NT2/D1 (cell line): Measurements from ENCODE around the gene CAMK2A.

Source experiments
- DNase-seq: peaks from one replicate; pipeline ENCODE4 v3.0.0-alpha.2; 2011; ENCODE audit warnings: low read depth, low spot score
- H3K27me3 ChIP-seq: 2 replicates; pipeline ENCODE4 v1.6.0; 2011; ENCODE audit warnings: mild to moderate bottlenecking; ENCODE audit not compliant: insufficient read length, insufficient read depth
- H3K36me3 ChIP-seq: 2 replicates; pipeline ENCODE4 v1.6.1; 2011; ENCODE audit warnings: mild to moderate bottlenecking, low read length, mixed read lengths; ENCODE audit not compliant: insufficient read depth, insufficient read length
- H3K4me1 ChIP-seq: 2 replicates; pipeline ENCODE4 v1.5.1; 2011; ENCODE audit not compliant: insufficient read depth, insufficient read length
- H3K4me3 ChIP-seq: 2 replicates; pipeline ENCODE4 v1.5.1; 2011; ENCODE audit warnings: low read depth; ENCODE audit not compliant: insufficient read length
- H3K9ac ChIP-seq: 2 replicates; pipeline ENCODE4 v1.6.0; 2011; ENCODE audit warnings: low read depth; ENCODE audit not compliant: insufficient read length
- H3K9me3 ChIP-seq: 2 replicates; pipeline ENCODE4 v1.5.1; 2011; ENCODE audit warnings: mild to moderate bottlenecking, low read length; ENCODE audit not compliant: insufficient read depth
- SUZ12 ChIP-seq: IDR thresholded peaks from 2 replicates; pipeline ENCODE4 v1.6.1; 2011; ENCODE audit not compliant: insufficient read length, insufficient read depth; ENCODE audit errors: extremely low read depth
- YY1 ChIP-seq: IDR thresholded peaks from 2 replicates; pipeline ENCODE4 v1.6.1; 2011; ENCODE audit not compliant: insufficient read length, insufficient read depth
- ZNF274 ChIP-seq: IDR thresholded peaks from 2 replicates; pipeline ENCODE4 v1.6.1; 2011; ENCODE audit warnings: mild to moderate bottlenecking, low read depth, low read length

CAMK2A gene

GRCh38 chr5:150181766-150182545, 107.6 kb downstream of the CAMK2A start:
- TF ChIP-seq YY1 (no peak), ZNF274 (no peak), SUZ12 (no peak)
- DNase-seq: no peak
- Histone ChIP-seq H3K9me3 (no peaks in the 10 kb centered on the region), H3K9ac (no peak overlapping the region), H3K4me3 (no peak overlapping the region), H3K36me3 (no peaks in the 10 kb centered on the region), H3K27me3 (peaks cover 46% of the 10 kb centered on the region), H3K4me1 (peaks cover 10% of the 10 kb centered on the region)

GRCh38 chr5:150181027-150181426, 108.5 kb downstream of the CAMK2A start:
- Histone ChIP-seq H3K9me3 (no peaks in the 10 kb centered on the region), H3K27me3 (peaks cover 41% of the 10 kb centered on the region), H3K36me3 (no peaks in the 10 kb centered on the region), H3K4me1 (peaks cover 7% of the 10 kb centered on the region), H3K9ac (no peak overlapping the region), H3K4me3 (no peak overlapping the region)
- DNase-seq: no peak
- no peak for TF ChIP-seq ZNF274

GRCh38 chr5:150180241-150181026, 109.1 kb downstream of the CAMK2A start:
- H3K9me3 ChIP-seq: no peaks in the 10 kb centered on the region
- H3K4me3 ChIP-seq: no peak overlapping the region
- TF ChIP-seq SUZ12: no peak
- TF ChIP-seq ZNF274: no peak
- no peak for TF ChIP-seq YY1
- DNase-seq: no peak
- H3K9ac ChIP-seq: no peak overlapping the region
- no peaks in the 10 kb centered on the region for H3K36me3 ChIP-seq
- H3K27me3 ChIP-seq: peaks cover 43% of the 10 kb centered on the region
- peaks cover 4% of the 10 kb centered on the region for H3K4me1 ChIP-seq

GRCh38 chr5:150179019-150179620, 110.5 kb downstream of the CAMK2A start:
- H3K9ac ChIP-seq: no peak overlapping the region
- peaks cover 40% of the 10 kb centered on the region for H3K27me3 ChIP-seq
- H3K9me3 ChIP-seq: no peaks in the 10 kb centered on the region
- peaks cover 4% of the 10 kb centered on the region for H3K4me1 ChIP-seq
- no peaks in the 10 kb centered on the region for H3K36me3 ChIP-seq
- no peak for TF ChIP-seq SUZ12
- TF ChIP-seq ZNF274: no peak
- TF ChIP-seq YY1: no peak
- no peak overlapping the region for H3K4me3 ChIP-seq
- DNase-seq: no peak

- no peak for DNase-seq
- Histone ChIP-seq H3K4me1 (peaks cover 4% of the 10 kb centered on the region), H3K9ac (no peak overlapping the region), H3K36me3 (no peaks in the 10 kb centered on the region), H3K4me3 (no peak overlapping the region), H3K27me3 (peaks cover 40% of the 10 kb centered on the region), H3K9me3 (no peaks in the 10 kb centered on the region)
- TF ChIP-seq SUZ12 (no peak), ZNF274 (no peak), YY1 (no peak)
Observed at GRCh38 chr5:150178262-150178661, 111.3 kb downstream of the CAMK2A start.

- peaks cover 40% of the 10 kb centered on the region for H3K27me3 ChIP-seq
- H3K9me3 ChIP-seq: no peaks in the 10 kb centered on the region
- no peaks in the 10 kb centered on the region for H3K36me3 ChIP-seq
- TF ChIP-seq YY1 (no peak), ZNF274 (no peak)
- peaks cover 4% of the 10 kb centered on the region for H3K4me1 ChIP-seq
- H3K4me3 ChIP-seq: no peak overlapping the region
- H3K9ac ChIP-seq: no peak overlapping the region
- no peak for DNase-seq
Observed at GRCh38 chr5:150177721-150178120, 111.9 kb downstream of the CAMK2A start.

- Histone ChIP-seq H3K9me3 (no peaks in the 10 kb centered on the region), H3K27me3 (peaks cover 42% of the 10 kb centered on the region), H3K9ac (no peak overlapping the region), H3K36me3 (no peaks in the 10 kb centered on the region), H3K4me3 (no peak overlapping the region), H3K4me1 (peaks cover 4% of the 10 kb centered on the region)
- TF ChIP-seq YY1 (no peak), SUZ12 (no peak), ZNF274 (no peak)
- DNase-seq: no peak
Observed at GRCh38 chr5:150176745-150177477, 112.7 kb downstream of the CAMK2A start.
